Measurements from ENCODE around the gene FRYL. TPM values are rescaled to one million over a fixed set of nuclear protein-coding genes. Genes with fewer than 3 reads are reported as not detected.
A peak's percentile ranks its signal among the peaks of the same experiment; 100 is the strongest.

The FRYL gene
- total RNA-seq, 1 donor from 2014 or later = 190 TPM

- no peaks in the 10 kb centered on the region for H3K36me3 Mint-ChIP-seq (ENCODE audit: unreplicated experiment)
- TF ChIP-seq CTCF (IDR thresholded peaks at IDR 0.05; ENCODE audit: partially characterized antibody, unreplicated experiment) = no peak
- H3K4me3 Mint-ChIP-seq (ENCODE audit: unreplicated experiment) = peak overlapping the region; percentile 31
- peaks cover 5% of the 10 kb centered on the region for H3K27me3 Mint-ChIP-seq (ENCODE audit: unreplicated experiment)
- H3K4me1 Mint-ChIP-seq (ENCODE audit: low read depth, unreplicated experiment) = peaks cover 12% of the 10 kb centered on the region
- H3K27ac Mint-ChIP-seq (ENCODE audit: unreplicated experiment) = peak overlapping the region; percentile 67
- no peak for DNase-seq
- peaks cover 9% of the 10 kb centered on the region for H3K9me3 Mint-ChIP-seq (ENCODE audit: unreplicated experiment)
Measured at GRCh38 chr4:48470570-48470969, 309.5 kb downstream of the FRYL start.

GRCh38 chr4:48470137-48470536 is 309.9 kb downstream of the FRYL start:
- H3K4me1 Mint-ChIP-seq (ENCODE audit: low read depth, unreplicated experiment) = peaks cover 12% of the 10 kb centered on the region
- peaks cover 5% of the 10 kb centered on the region for H3K27me3 Mint-ChIP-seq (ENCODE audit: unreplicated experiment)
- TF ChIP-seq CTCF (IDR thresholded peaks at IDR 0.05; ENCODE audit: partially characterized antibody, unreplicated experiment) = no peak
- peaks cover 9% of the 10 kb centered on the region for H3K9me3 Mint-ChIP-seq (ENCODE audit: unreplicated experiment)
- no peak for DNase-seq
- peak overlapping the region; percentile 67 for H3K27ac Mint-ChIP-seq (ENCODE audit: unreplicated experiment)
- H3K36me3 Mint-ChIP-seq (ENCODE audit: unreplicated experiment) = no peaks in the 10 kb centered on the region
- H3K4me3 Mint-ChIP-seq (ENCODE audit: unreplicated experiment) = peak overlapping the region; percentile 31

GRCh38 chr4:48467891-48468290 is 312.2 kb downstream of the FRYL start:
- peaks cover 12% of the 10 kb centered on the region for H3K4me1 Mint-ChIP-seq (ENCODE audit: low read depth, unreplicated experiment)
- H3K9me3 Mint-ChIP-seq (ENCODE audit: unreplicated experiment) = peaks cover 9% of the 10 kb centered on the region
- H3K4me3 Mint-ChIP-seq (ENCODE audit: unreplicated experiment) = no peak overlapping the region
- no peak for DNase-seq
- H3K27me3 Mint-ChIP-seq (ENCODE audit: unreplicated experiment) = peaks cover 5% of the 10 kb centered on the region
- peaks cover 8% of the 10 kb centered on the region for H3K36me3 Mint-ChIP-seq (ENCODE audit: unreplicated experiment)
- no peak for TF ChIP-seq CTCF (IDR thresholded peaks at IDR 0.05; ENCODE audit: partially characterized antibody, unreplicated experiment)
- no peak overlapping the region for H3K27ac Mint-ChIP-seq (ENCODE audit: unreplicated experiment)

- peaks cover 5% of the 10 kb centered on the region for H3K27me3 Mint-ChIP-seq (ENCODE audit: unreplicated experiment)
- peak; percentile 24 for DNase-seq
- TF ChIP-seq CTCF (IDR thresholded peaks at IDR 0.05; ENCODE audit: partially characterized antibody, unreplicated experiment) = no peak
- H3K4me1 Mint-ChIP-seq (ENCODE audit: low read depth, unreplicated experiment) = peaks cover 12% of the 10 kb centered on the region
- no peak overlapping the region for H3K4me3 Mint-ChIP-seq (ENCODE audit: unreplicated experiment)
- H3K27ac Mint-ChIP-seq (ENCODE audit: unreplicated experiment) = no peak overlapping the region
- peaks cover 9% of the 10 kb centered on the region for H3K9me3 Mint-ChIP-seq (ENCODE audit: unreplicated experiment)
- H3K36me3 Mint-ChIP-seq (ENCODE audit: unreplicated experiment) = peaks cover 8% of the 10 kb centered on the region
Measured at GRCh38 chr4:48467442-48467841, 312.6 kb downstream of the FRYL start.

- no peaks in the 10 kb centered on the region for H3K27me3 Mint-ChIP-seq (ENCODE audit: unreplicated experiment)
- no peak overlapping the region for H3K4me3 Mint-ChIP-seq (ENCODE audit: unreplicated experiment)
- peaks cover 8% of the 10 kb centered on the region for H3K36me3 Mint-ChIP-seq (ENCODE audit: unreplicated experiment)
- TF ChIP-seq CTCF (IDR thresholded peaks at IDR 0.05; ENCODE audit: partially characterized antibody, unreplicated experiment) = no peak
- no peak for DNase-seq
- no peaks in the 10 kb centered on the region for H3K9me3 Mint-ChIP-seq (ENCODE audit: unreplicated experiment)
- H3K4me1 Mint-ChIP-seq (ENCODE audit: low read depth, unreplicated experiment) = peaks cover 2% of the 10 kb centered on the region
- no peak overlapping the region for H3K27ac Mint-ChIP-seq (ENCODE audit: unreplicated experiment)
Measured at GRCh38 chr4:48462363-48462762, 317.7 kb downstream of the FRYL start.

Measured in glutamatergic neuron (in vitro differentiated cells).